Uterus (tissue), 2 donors: ENCODE data around the gene ASB13.

Experiments used
- POLR2A ChIP-seq, 2 donors: fragments of 450-650 bp; IDR thresholded peaks; one replicate each; pipeline ENCODE4 v1.6.1; 2016; ENCODE audit warnings: antibody characterized with exemption in 2 of 2, mild to moderate bottlenecking in 1 of 2, moderate library complexity in 1 of 2
- TF ChIP-seq, protein P1 (sequence below), 4 experiments: fragments of 200-600 bp in 2 of 4; fragments of 450-650 bp in 2 of 4; sonication (generic) in 2 of 4; IDR thresholded peaks; one replicate each; pipeline ENCODE4 v1.5.1; 2016 to 2019; ENCODE audit warnings: antibody characterized with exemption in 4 of 4, mild to moderate bottlenecking in 2 of 4, moderate library complexity in 1 of 4

- TF ChIP-seq POLR2A (IDR thresholded peaks at IDR 0.05): no peak
- TF ChIP-seq, protein P1, sequence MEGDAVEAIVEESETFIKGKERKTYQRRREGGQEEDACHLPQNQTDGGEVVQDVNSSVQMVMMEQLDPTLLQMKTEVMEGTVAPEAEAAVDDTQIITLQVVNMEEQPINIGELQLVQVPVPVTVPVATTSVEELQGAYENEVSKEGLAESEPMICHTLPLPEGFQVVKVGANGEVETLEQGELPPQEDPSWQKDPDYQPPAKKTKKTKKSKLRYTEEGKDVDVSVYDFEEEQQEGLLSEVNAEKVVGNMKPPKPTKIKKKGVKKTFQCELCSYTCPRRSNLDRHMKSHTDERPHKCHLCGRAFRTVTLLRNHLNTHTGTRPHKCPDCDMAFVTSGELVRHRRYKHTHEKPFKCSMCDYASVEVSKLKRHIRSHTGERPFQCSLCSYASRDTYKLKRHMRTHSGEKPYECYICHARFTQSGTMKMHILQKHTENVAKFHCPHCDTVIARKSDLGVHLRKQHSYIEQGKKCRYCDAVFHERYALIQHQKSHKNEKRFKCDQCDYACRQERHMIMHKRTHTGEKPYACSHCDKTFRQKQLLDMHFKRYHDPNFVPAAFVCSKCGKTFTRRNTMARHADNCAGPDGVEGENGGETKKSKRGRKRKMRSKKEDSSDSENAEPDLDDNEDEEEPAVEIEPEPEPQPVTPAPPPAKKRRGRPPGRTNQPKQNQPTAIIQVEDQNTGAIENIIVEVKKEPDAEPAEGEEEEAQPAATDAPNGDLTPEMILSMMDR (IDR thresholded peaks at IDR 0.05): no peak
Measured at GRCh38 chr10:5638494-5638893, 27.9 kb downstream of the ASB13 start.
